ENCODE results near the gene ATAD3B.

DNA sequence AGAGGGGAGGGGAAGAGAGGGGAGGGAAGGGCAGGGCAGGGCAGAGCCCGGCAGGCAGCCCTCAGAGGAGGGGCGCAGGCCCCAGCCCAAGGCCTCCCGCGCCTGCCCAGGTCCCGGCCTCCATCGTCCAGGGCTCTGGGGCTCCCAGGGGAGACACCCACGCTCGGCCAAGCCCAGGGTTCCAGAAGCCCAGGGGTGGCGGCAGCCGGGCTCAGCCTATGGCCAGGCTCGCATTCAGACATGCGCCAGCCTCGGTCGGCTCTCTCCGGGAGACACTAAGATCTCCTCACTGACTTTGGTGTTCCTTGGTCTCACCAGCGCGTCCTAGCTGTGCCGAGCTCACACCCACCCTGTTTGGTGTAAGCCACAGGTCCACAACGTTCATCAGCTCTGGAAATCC is 43.4 kb upstream of the ATAD3B start:
- TF ChIP-seq ZNF384 (IDR thresholded peaks at IDR 0.05) (no peak), FOXA1 (IDR thresholded peaks at IDR 0.05) (no peak), FOXM1 (IDR thresholded peaks at IDR 0.05; ENCODE audit: borderline replicate concordance) (no peak), FOXK2 (IDR thresholded peaks at IDR 0.05) (no peak), SUZ12 (IDR thresholded peaks at IDR 0.05) (no peak), HDGF (IDR thresholded peaks at IDR 0.05; ENCODE audit: borderline replicate concordance) (no peak), L3MBTL2 (conservative IDR thresholded peaks at IDR 0.05) (no peak)
